ENCODE measurements around the gene ANKLE1. TPM values are rescaled to one million over a fixed set of nuclear protein-coding genes. Genes with fewer than 3 reads are reported as not detected.

The ANKLE1 gene
- total RNA-seq, 5 donors from 2014 or later (not counting 1 experiment from before 2014, with no cell fraction given): 0.93 to 6.5 (median 2.9) TPM

GRCh38 chr19:17305216-17305516 is 23.5 kb downstream of the ANKLE1 start:
- H3K36me3 ChIP-seq (ENCODE audit: control insufficient read depth in 2 of 2, extremely low read depth in 1 of 2, insufficient read depth in 1 of 2, low read length in 1 of 2): no peaks in the 10 kb centered on the region
- peaks cover 2 to 62% of the 10 kb centered on the region in 2 experiments for H3K4me1 ChIP-seq (ENCODE audit: control insufficient read depth in 1 of 2, extremely low read depth in 1 of 2, insufficient read depth in 2 of 2, low read length in 2 of 2)
- peaks cover 41 to 52% (median 44%) of the 10 kb centered on the region in 3 donors for H3K4me1 Mint-ChIP-seq
- ATAC-seq (replicated peaks in 1 of 4) (no peak), DNase-seq (no peak)
- H3K27me3 Mint-ChIP-seq: no peaks in the 10 kb centered on the region
- ChIA-PET CTCF (interaction anchor here (0.6 to 1.1 kb wide), 9 partner anchors 8 to 888 kb away, joined by 3 to 10 read pairs (median 5); partner anchors contain the start of genes ANO8 (in 1 of the 2) and MPV17L2 (in 1 of the 2)), POLR2A (interaction anchor here (0.6 to 1.1 kb wide), 2 partner anchors 25 to 38 kb away, joined by 6 to 10 read pairs; partner anchors contain the start of gene BABAM1 (in 1 of the 2))
- peak overlapping the region; percentile 59 for H3K27ac ChIP-seq (ENCODE audit: low read length)
- 1% methylated on average over 7 of the region's 7 CpGs for WGBS (ENCODE audit: insufficient coverage)
- peak overlapping the region; percentile 67 to 91 for H3K4me3 ChIP-seq (ENCODE audit: control insufficient read depth in 1 of 2, extremely low read depth in 1 of 2, low read length in 1 of 2)
- H3K27me3 ChIP-seq (replicated peaks in 1 of 2; ENCODE audit: control insufficient read depth in 2 of 2, extremely low read depth in 1 of 2, insufficient read depth in 2 of 2, low read length in 1 of 2): no peaks in the 10 kb centered on the region
- H3K36me3 Mint-ChIP-seq: no peaks in the 10 kb centered on the region
- no peaks in the 10 kb centered on the region for H3K9me3 ChIP-seq
- H3K9me3 Mint-ChIP-seq: no peaks in the 10 kb centered on the region
- H3K27ac Mint-ChIP-seq: peak overlapping the region; percentile 89 to 94
- H3K4me3 Mint-ChIP-seq: peak overlapping the region; percentile 80 to 89 (median 85)

DNA sequence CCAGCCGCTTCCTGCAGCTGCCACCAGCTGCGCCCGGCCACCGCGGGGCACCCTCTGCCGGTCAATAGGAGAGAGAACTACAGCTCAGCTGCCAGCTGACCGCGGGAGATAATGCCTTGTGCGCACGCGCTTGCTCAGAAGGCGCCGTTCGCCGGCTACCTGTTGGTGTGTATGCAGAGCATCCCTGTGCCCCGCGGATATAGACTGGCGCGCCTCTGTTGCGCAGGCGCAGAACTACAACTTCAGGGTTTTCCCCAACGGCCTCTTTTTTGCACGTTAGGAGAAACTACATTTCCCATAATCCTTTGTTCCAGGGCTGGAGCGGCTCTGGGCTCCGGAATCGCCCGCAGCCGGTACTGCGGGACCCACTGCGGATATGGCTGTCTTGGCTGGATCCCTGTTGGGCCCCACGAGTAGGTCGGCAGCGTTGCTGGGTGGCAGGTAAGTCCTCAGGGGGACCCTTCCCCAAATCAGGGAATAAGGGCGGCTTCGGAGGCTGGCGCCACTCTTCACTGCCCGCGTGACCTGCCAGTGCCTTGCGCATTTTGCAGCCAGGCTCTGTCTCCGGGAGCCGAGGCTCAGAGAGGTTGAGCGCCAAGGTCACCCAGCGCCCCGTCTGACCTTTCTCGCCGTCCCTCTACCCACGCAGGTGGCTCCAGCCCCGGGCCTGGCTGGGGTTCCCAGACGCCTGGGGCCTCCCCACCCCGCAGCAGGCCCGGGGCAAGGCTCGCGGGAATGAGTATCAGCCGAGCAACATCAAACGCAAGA is 24.0 kb downstream of the ANKLE1 start, which contains the start of gene MRPL34:
Gene MRPL34, plus strand, starts transcription at position 356 of the 768 bp plus-strand sequence. Its CDS starts 21 bp downstream, at position 377.
- Mint-ChIP-seq H3K4me3 (peak within 1 kb of the TSS; percentile 80 to 89 (median 85)), H3K27me3 (no peaks in the 10 kb centered on the region), H3K9me3 (no peaks in the 10 kb centered on the region), H3K36me3 (no peaks in the 10 kb centered on the region), H3K4me1 (peaks cover 45 to 58% (median 49%) of the 10 kb centered on the region in 3 donors), H3K27ac (peak within 1 kb of the TSS; percentile 89 to 94)
- peak; percentile 61 to 66 (median 63) for ATAC-seq (replicated peaks in 1 of 4)
- H3K36me3 ChIP-seq (ENCODE audit: control insufficient read depth in 2 of 2, extremely low read depth in 1 of 2, insufficient read depth in 1 of 2, low read length in 1 of 2): peaks cover 0 to 2% of the 10 kb centered on the region in 2 donors
- ChIA-PET CTCF (interaction anchor here (0.6 to 1.1 kb wide), 8 partner anchors 8 to 887 kb away, joined by 3 to 10 read pairs (median 5); partner anchors contain the start of genes ANO8 (in 1 of the 2) and MPV17L2 (in 1 of the 2)), POLR2A (interaction anchor here (0.6 to 1.1 kb wide), 3 partner anchors 21 to 39 kb away, joined by 3 to 10 read pairs (median 6); partner anchors contain the start of gene BABAM1 (in 1 of the 2))
- peak; percentile 88 to 97 (median 91) for DNase-seq
- H3K4me1 ChIP-seq (ENCODE audit: control insufficient read depth in 1 of 2, extremely low read depth in 1 of 2, insufficient read depth in 2 of 2, low read length in 2 of 2): peaks cover 4 to 68% of the 10 kb centered on the region in 2 experiments
- H3K4me3 ChIP-seq (ENCODE audit: control insufficient read depth in 1 of 2, extremely low read depth in 1 of 2, low read length in 1 of 2): peak within 1 kb of the TSS; percentile 67 to 91
- H3K27me3 ChIP-seq (replicated peaks in 1 of 2; ENCODE audit: control insufficient read depth in 2 of 2, extremely low read depth in 1 of 2, insufficient read depth in 2 of 2, low read length in 1 of 2): no peaks in the 10 kb centered on the region
- peak within 1 kb of the TSS; percentile 59 for H3K27ac ChIP-seq (ENCODE audit: low read length)
- H3K9me3 ChIP-seq: no peaks in the 10 kb centered on the region
- under 1% methylated on average over 55 of the region's 55 CpGs for WGBS (ENCODE audit: insufficient coverage)

GRCh38 chr19:17306285-17306714 is 24.6 kb downstream of the ANKLE1 start:
- H3K27ac ChIP-seq (ENCODE audit: low read length): peak overlapping the region; percentile 59
- H3K27me3 Mint-ChIP-seq: no peaks in the 10 kb centered on the region
- H3K4me3 Mint-ChIP-seq: peak overlapping the region; percentile 80 to 89 (median 85)
- no peak for DNase-seq
- no peaks in the 10 kb centered on the region for H3K27me3 ChIP-seq (replicated peaks in 1 of 2; ENCODE audit: control insufficient read depth in 2 of 2, extremely low read depth in 1 of 2, insufficient read depth in 2 of 2, low read length in 1 of 2)
- no peaks in the 10 kb centered on the region for H3K36me3 Mint-ChIP-seq
- H3K4me3 ChIP-seq (ENCODE audit: control insufficient read depth in 1 of 2, extremely low read depth in 1 of 2, low read length in 1 of 2): peak overlapping the region; percentile 67 to 91
- peak overlapping the region; percentile 89 to 94 for H3K27ac Mint-ChIP-seq
- no peaks in the 10 kb centered on the region for H3K9me3 ChIP-seq
- CTCF ChIA-PET: interaction anchor here in 1 of 2 donors (0.7 kb wide), 1 partner anchor 40 kb away, joined by 4 read pairs; no protein-coding TSS in a partner anchor
- H3K4me1 Mint-ChIP-seq: peaks cover 46 to 61% (median 55%) of the 10 kb centered on the region in 3 donors
- ATAC-seq (replicated peaks in 1 of 4): no peak
- peaks cover 8 to 74% of the 10 kb centered on the region in 2 experiments for H3K4me1 ChIP-seq (ENCODE audit: control insufficient read depth in 1 of 2, extremely low read depth in 1 of 2, insufficient read depth in 2 of 2, low read length in 2 of 2)
- WGBS (ENCODE audit: insufficient coverage): 3% methylated on average over 24 of the region's 28 CpGs
- POLR2A ChIA-PET: interaction anchor here in 1 of 2 donors (0.9 kb wide), 1 partner anchor 21 kb away, joined by 3 read pairs; no protein-coding TSS in a partner anchor
- peaks cover 0 to 4% of the 10 kb centered on the region in 2 donors for H3K36me3 ChIP-seq (ENCODE audit: control insufficient read depth in 2 of 2, extremely low read depth in 1 of 2, insufficient read depth in 1 of 2, low read length in 1 of 2)
- H3K9me3 Mint-ChIP-seq: no peaks in the 10 kb centered on the region

DNA sequence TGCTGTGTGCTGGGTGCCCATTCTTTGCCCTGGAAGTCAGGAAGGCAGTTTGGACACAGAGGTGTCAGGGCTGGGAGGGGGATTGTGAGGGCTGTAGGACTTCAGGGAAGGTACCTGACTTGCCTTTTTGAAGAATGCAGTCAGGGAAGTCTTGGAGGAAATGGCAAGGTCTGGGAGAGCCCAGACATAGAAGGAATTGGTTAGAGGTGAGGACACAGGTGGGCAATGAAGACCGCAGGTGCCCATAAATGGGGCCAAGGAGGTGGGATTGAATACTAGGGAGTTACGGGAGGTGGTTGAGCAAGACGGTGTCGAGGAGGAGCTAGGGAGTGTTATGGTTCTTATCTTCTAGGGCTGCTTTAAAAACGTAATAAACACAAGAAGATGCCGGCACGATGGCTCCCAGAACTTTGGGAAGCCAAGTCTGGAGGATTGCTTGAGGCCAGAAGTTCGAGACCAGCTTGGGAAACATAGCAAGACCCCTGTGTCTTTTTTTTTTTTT is 26.2 kb downstream of the ANKLE1 start:
- ChIA-PET CTCF (interaction anchor here in 1 of 2 donors (0.6 to 0.8 kb wide), 2 partner anchors 41 to 96 kb away, joined by 3 read pairs; partner anchors contain the start of gene BABAM1), POLR2A (interaction anchor here in 1 of 2 donors (1.1 kb wide), 1 partner anchor 41 kb away, joined by 6 read pairs; the partner anchor contains the start of gene BABAM1)
- H3K27ac Mint-ChIP-seq: peak overlapping the region in 1 of 2 donors; percentile 36
- no peaks in the 10 kb centered on the region for H3K27me3 Mint-ChIP-seq
- DNase-seq: no peak
- no peak for ATAC-seq (replicated peaks in 1 of 4)
- peak overlapping the region; percentile 49 to 89 (median 80) for H3K4me3 Mint-ChIP-seq
- Histone ChIP-seq H3K27me3 (replicated peaks in 1 of 2; ENCODE audit: control insufficient read depth in 2 of 2, extremely low read depth in 1 of 2, insufficient read depth in 2 of 2, low read length in 1 of 2) (no peaks in the 10 kb centered on the region), H3K36me3 (ENCODE audit: control insufficient read depth in 2 of 2, extremely low read depth in 1 of 2, insufficient read depth in 1 of 2, low read length in 1 of 2) (peaks cover 0 to 12% of the 10 kb centered on the region in 2 donors), H3K4me3 (ENCODE audit: control insufficient read depth in 1 of 2, extremely low read depth in 1 of 2, low read length in 1 of 2) (no peak overlapping the region), H3K27ac (ENCODE audit: low read length) (no peak overlapping the region), H3K9me3 (no peaks in the 10 kb centered on the region), H3K4me1 (ENCODE audit: control insufficient read depth in 1 of 2, extremely low read depth in 1 of 2, insufficient read depth in 2 of 2, low read length in 2 of 2) (peaks cover 6 to 72% of the 10 kb centered on the region in 2 experiments)
- WGBS (ENCODE audit: insufficient coverage): 95% methylated on average over 7 of the region's 8 CpGs
- H3K9me3 Mint-ChIP-seq: no peaks in the 10 kb centered on the region
- peaks cover 48 to 59% (median 57%) of the 10 kb centered on the region in 3 donors for H3K4me1 Mint-ChIP-seq
- H3K36me3 Mint-ChIP-seq: peaks cover 4% of the 10 kb centered on the region

GRCh38 chr19:17309198-17309964 is 27.7 kb downstream of the ANKLE1 start, which contains the start of gene DDA1:
DDA1 (plus strand) TSS chr19:17309563; CDS start chr19:17309655, 92 bp downstream.
- H3K36me3 ChIP-seq (ENCODE audit: control insufficient read depth in 2 of 2, extremely low read depth in 1 of 2, insufficient read depth in 1 of 2, low read length in 1 of 2): peaks cover 6 to 21% of the 10 kb centered on the region in 2 donors
- H3K9me3 ChIP-seq: no peaks in the 10 kb centered on the region
- Mint-ChIP-seq H3K27ac (peak within 1 kb of the TSS; percentile 91 to 94), H3K4me3 (peak within 1 kb of the TSS; percentile 93 to 98 (median 96)), H3K36me3 (peaks cover 4% of the 10 kb centered on the region), H3K4me1 (peaks cover 41 to 51% (median 51%) of the 10 kb centered on the region in 3 donors), H3K9me3 (no peaks in the 10 kb centered on the region), H3K27me3 (no peaks in the 10 kb centered on the region)
- peak within 1 kb of the TSS; percentile 52 for H3K27ac ChIP-seq (ENCODE audit: low read length)
- H3K4me3 ChIP-seq (ENCODE audit: control insufficient read depth in 1 of 2, extremely low read depth in 1 of 2, low read length in 1 of 2): peak within 1 kb of the TSS; percentile 62 to 75
- H3K4me1 ChIP-seq (ENCODE audit: control insufficient read depth in 1 of 2, extremely low read depth in 1 of 2, insufficient read depth in 2 of 2, low read length in 2 of 2): peaks cover 6 to 60% of the 10 kb centered on the region in 2 experiments
- ChIA-PET POLR2A (interaction anchor here (0.5 to 1.2 kb wide), 9 partner anchors 19 to 747 kb away, joined by 3 to 8 read pairs (median 3); partner anchors contain the start of genes BABAM1 (in 2 of the 2) and MVB12A (in 1 of the 2)), CTCF (interaction anchor here in 1 of 2 donors (0.6 to 1.6 kb wide), 11 partner anchors 9 to 647 kb away, joined by 3 to 20 read pairs (median 5); partner anchors contain the start of genes BABAM1, BST2 and MVB12A)
- no peaks in the 10 kb centered on the region for H3K27me3 ChIP-seq (replicated peaks in 1 of 2; ENCODE audit: control insufficient read depth in 2 of 2, extremely low read depth in 1 of 2, insufficient read depth in 2 of 2, low read length in 1 of 2)
- WGBS (ENCODE audit: insufficient coverage): 0% methylated on average over 29 of the region's 46 CpGs
- ATAC-seq (replicated peaks in 1 of 4) (peak; percentile 84 to 87 (median 86)), DNase-seq (peak; percentile 92 to 100 (median 99))
